Measurements from ENCODE around the gene BCAS1. TPM values are rescaled to one million over a fixed set of nuclear protein-coding genes. Genes with fewer than 3 reads are reported as not detected.

Gene BCAS1
- total RNA-seq, 1 donor from 2014 or later = 0.04 TPM

DNA sequence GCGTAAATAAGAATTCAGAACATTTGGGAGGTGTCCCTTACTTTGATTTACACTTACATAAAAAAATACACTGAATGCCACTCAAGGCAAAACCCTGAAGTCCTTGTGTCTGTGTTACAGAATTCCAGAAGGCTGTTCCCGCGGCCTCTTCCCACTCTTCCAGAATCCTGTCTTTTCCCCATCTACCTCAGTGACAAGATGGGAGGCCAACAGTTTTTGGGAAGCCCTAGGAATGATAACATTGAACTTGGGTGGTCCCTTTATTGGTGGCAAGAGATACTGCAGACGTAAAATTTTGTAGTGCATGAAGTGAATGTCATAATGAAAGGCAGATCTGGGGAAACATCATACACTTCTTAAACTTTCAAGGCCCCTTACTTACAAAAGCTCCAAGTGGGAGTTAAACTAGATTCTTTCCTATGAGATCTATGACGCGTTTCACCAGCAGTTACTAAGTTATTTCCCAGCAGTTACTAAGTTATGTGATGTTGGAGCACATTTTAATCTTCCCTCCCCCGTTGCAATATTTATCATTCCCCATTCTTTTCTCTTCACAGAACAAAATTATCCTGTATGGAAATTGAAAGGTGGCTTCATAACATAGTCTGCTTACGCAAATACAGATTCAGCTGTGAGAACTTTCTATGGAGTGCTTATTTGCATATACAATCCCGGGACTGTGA, 79.5 kb downstream of the BCAS1 start:
- no peaks in the 10 kb centered on the region for H3K27me3 ChIP-seq (ENCODE audit: control insufficient read depth, insufficient read depth, low read length)
- no peak overlapping the region for H3K4me3 ChIP-seq (ENCODE audit: low read depth, low read length)
- DNase-seq (ENCODE audit: low read depth) = no peak
- TF ChIP-seq, protein P1, sequence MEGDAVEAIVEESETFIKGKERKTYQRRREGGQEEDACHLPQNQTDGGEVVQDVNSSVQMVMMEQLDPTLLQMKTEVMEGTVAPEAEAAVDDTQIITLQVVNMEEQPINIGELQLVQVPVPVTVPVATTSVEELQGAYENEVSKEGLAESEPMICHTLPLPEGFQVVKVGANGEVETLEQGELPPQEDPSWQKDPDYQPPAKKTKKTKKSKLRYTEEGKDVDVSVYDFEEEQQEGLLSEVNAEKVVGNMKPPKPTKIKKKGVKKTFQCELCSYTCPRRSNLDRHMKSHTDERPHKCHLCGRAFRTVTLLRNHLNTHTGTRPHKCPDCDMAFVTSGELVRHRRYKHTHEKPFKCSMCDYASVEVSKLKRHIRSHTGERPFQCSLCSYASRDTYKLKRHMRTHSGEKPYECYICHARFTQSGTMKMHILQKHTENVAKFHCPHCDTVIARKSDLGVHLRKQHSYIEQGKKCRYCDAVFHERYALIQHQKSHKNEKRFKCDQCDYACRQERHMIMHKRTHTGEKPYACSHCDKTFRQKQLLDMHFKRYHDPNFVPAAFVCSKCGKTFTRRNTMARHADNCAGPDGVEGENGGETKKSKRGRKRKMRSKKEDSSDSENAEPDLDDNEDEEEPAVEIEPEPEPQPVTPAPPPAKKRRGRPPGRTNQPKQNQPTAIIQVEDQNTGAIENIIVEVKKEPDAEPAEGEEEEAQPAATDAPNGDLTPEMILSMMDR (IDR thresholded peaks at IDR 0.05; ENCODE audit: insufficient read depth, low read length, poor library complexity, severe bottlenecking) = no peak
- no peaks in the 10 kb centered on the region for H3K36me3 ChIP-seq (ENCODE audit: control insufficient read depth, insufficient read depth, low read length)

DNA sequence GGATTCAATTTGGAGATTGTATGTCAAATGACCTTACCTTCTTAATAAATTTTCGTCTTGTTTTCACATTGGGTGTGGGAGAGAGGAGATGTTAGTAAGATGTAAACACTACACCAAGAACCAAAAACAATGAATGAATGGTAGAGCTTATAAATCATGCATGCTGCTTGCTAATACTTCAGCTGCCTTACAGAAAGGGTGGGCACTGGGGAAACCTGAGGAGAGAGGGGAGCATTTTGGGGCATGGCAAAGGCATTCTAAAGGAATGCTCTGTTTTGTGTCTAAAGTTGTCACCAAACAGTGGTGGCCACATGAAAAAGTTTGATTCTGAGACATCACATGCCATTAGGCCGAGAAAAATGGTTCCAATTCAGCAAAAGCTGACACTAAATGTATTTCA, 80.4 kb downstream of the BCAS1 start:
- DNase-seq (ENCODE audit: low read depth) = no peak
- Histone ChIP-seq H3K4me3 (ENCODE audit: low read depth, low read length) (no peak overlapping the region), H3K36me3 (ENCODE audit: control insufficient read depth, insufficient read depth, low read length) (no peaks in the 10 kb centered on the region), H3K27me3 (ENCODE audit: control insufficient read depth, insufficient read depth, low read length) (no peaks in the 10 kb centered on the region)
- TF ChIP-seq, protein P1 (IDR thresholded peaks at IDR 0.05; ENCODE audit: insufficient read depth, low read length, poor library complexity, severe bottlenecking) = no peak

DNA sequence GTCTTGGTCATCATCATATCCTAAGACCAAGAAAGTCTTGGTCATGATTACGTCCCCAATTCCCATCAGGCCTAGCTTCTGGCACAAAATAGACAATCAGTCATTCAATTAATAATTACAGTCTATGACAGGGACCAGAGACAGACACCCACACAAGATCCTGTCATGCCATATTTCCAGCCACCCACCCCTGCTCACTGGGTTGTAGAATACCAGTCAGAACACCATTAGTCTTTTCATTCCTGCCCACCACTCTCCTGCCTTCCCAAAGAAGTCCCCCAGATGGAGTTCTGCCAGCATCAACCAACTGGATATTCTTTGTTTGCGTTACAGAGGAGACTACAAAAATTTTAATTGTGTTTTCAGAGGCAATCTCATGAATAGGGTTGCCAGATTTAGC, 81.0 kb downstream of the BCAS1 start:
- no peak for DNase-seq (ENCODE audit: low read depth)
- TF ChIP-seq, protein P1 (IDR thresholded peaks at IDR 0.05; ENCODE audit: insufficient read depth, low read length, poor library complexity, severe bottlenecking) = no peak
- no peaks in the 10 kb centered on the region for H3K27me3 ChIP-seq (ENCODE audit: control insufficient read depth, insufficient read depth, low read length)
- no peak overlapping the region for H3K4me3 ChIP-seq (ENCODE audit: low read depth, low read length)
- H3K36me3 ChIP-seq (ENCODE audit: control insufficient read depth, insufficient read depth, low read length) = no peaks in the 10 kb centered on the region

DNA sequence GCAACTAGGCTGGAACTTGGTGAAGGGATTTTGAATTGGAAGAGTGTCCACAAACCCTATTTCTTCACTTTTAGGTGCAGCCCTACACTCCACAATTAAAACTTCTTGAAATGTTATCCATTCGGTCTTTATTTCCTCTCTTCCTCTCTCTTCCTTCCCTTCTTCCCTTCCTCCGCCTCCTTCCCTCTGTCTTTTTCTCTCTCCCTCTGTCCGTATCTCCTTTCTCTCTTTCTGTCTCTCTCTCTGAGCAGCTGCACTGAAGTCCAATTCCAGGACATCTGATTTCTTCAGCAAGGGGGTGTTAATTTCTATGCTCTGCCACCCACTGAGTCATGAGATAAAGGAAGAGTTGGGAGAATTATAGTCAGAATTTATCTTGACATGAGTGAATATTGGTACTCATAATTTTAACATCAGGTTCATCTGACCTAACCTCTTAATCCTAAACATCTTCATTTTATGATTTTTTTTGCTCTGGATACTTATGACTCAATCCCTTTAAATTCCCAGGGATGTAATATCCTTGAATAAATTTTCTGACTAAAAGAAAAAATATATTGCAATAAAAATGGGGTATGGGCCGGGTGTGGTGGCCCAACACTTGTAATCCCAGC, 84.2 kb downstream of the BCAS1 start:
- no peaks in the 10 kb centered on the region for H3K27me3 ChIP-seq (ENCODE audit: control insufficient read depth, insufficient read depth, low read length)
- H3K4me3 ChIP-seq (ENCODE audit: low read depth, low read length) = no peak overlapping the region
- no peaks in the 10 kb centered on the region for H3K36me3 ChIP-seq (ENCODE audit: control insufficient read depth, insufficient read depth, low read length)
- TF ChIP-seq, protein P1 (IDR thresholded peaks at IDR 0.05; ENCODE audit: insufficient read depth, low read length, poor library complexity, severe bottlenecking) = no peak
- no peak for DNase-seq (ENCODE audit: low read depth)

DNA sequence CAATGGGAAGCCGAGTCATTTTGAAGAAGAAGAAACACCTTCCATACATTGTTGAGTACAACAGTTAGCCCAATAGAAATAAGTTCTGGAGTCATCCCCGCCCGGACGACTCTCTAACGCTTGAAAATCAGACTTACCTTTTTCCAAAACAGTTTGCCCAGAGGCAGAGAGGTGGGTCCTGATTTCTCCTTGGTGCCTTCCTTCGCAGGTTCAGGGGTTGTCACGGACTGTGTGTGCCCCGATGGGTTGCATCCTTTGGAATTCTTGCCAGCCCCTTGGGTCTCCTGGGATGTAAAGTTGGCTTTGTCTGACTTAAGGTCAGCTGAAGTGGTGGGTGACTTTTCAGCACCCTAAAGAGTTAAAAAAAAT, 85.3 kb downstream of the BCAS1 start:
- Histone ChIP-seq H3K36me3 (ENCODE audit: control insufficient read depth, insufficient read depth, low read length) (no peaks in the 10 kb centered on the region), H3K27me3 (ENCODE audit: control insufficient read depth, insufficient read depth, low read length) (no peaks in the 10 kb centered on the region), H3K4me3 (ENCODE audit: low read depth, low read length) (no peak overlapping the region)
- DNase-seq (ENCODE audit: low read depth) = no peak
- TF ChIP-seq, protein P1 (IDR thresholded peaks at IDR 0.05; ENCODE audit: insufficient read depth, low read length, poor library complexity, severe bottlenecking) = no peak

All from kidney epithelial cell (primary cell).